Adipocyte (in vitro differentiated cells): Measurements from ENCODE around the gene MYDGF.

Source experiments
- DNase-seq: peaks from one replicate; pipeline ENCODE4 v3.0.0-alpha.2; 2015; ENCODE audit warnings: low read depth
- H3K27me3 ChIP-seq: replicated peaks from 2 replicates; pipeline ENCODE4 v1.7.0; 2013; ENCODE audit warnings: mild to moderate bottlenecking, low read length, moderate library complexity; ENCODE audit not compliant: control insufficient read depth, insufficient read depth
- H3K36me3 ChIP-seq: 2 replicates; pipeline ENCODE4 v1.7.0; 2013; ENCODE audit warnings: low read length, mild to moderate bottlenecking, moderate library complexity; ENCODE audit not compliant: control insufficient read depth, insufficient read depth, severe bottlenecking
- H3K4me1 ChIP-seq: 2 replicates; pipeline ENCODE4 v1.7.0; 2013; ENCODE audit warnings: mild to moderate bottlenecking, low read length, moderate library complexity; ENCODE audit not compliant: control insufficient read depth, insufficient read depth
- H3K4me3 ChIP-seq: 2 replicates; pipeline ENCODE4 v1.7.0; 2013; ENCODE audit warnings: mild to moderate bottlenecking, low read length, moderate library complexity
- H3K9ac ChIP-seq: 2 replicates; pipeline ENCODE4 v1.7.0; 2013; ENCODE audit warnings: mild to moderate bottlenecking, low read length, moderate library complexity
- H3K9me3 ChIP-seq: 2 replicates; pipeline ENCODE4 v1.7.0; 2013; ENCODE audit warnings: mild to moderate bottlenecking, low read length, moderate library complexity; ENCODE audit not compliant: control insufficient read depth

MYDGF gene

DNA sequence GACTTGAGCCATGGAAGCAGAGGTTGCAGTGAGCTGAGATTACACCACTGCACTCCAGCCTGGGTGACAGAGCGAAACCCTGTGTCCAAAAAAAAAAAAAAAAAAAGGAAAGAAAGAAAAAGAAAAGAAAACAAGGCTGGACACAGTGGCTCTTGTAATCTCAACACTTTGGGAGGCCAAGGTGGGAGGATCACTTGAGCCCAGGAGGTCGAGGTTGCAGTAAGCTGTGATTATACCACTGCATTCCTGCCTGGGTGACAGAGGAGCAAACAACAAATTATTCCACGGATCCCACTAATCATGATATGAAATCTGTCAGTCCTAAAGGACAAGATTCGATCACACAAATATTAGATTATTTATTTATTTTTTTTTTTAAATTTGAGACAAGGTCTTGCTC, 3.1 kb upstream of the MYDGF start:
- DNase-seq = no peak
- Histone ChIP-seq H3K4me1 (peaks cover 8% of the 10 kb centered on the region), H3K36me3 (peaks cover 14% of the 10 kb centered on the region)

GRCh38 chr19:4671185-4671851, 1.2 kb upstream of the MYDGF start:
- DNase-seq = no peak
- no peaks in the 10 kb centered on the region for H3K27me3 ChIP-seq

More for the DNA sequence above, 3.1 kb upstream of the MYDGF start:
- Histone ChIP-seq H3K27me3 (no peaks in the 10 kb centered on the region), H3K4me3 (no peak overlapping the region), H3K9ac (no peak overlapping the region), H3K9me3 (no peaks in the 10 kb centered on the region)

GRCh38 chr19:4664642-4665041, 5.5 kb downstream of the MYDGF start:
- Histone ChIP-seq H3K9ac (no peak overlapping the region), H3K4me3 (no peak overlapping the region), H3K4me1 (peaks cover 8% of the 10 kb centered on the region), H3K36me3 (peaks cover 65% of the 10 kb centered on the region), H3K27me3 (no peaks in the 10 kb centered on the region), H3K9me3 (no peaks in the 10 kb centered on the region)
- no peak for DNase-seq

More at GRCh38 chr19:4671185-4671851, 1.2 kb upstream of the MYDGF start:
- H3K4me1 ChIP-seq = peaks cover 8% of the 10 kb centered on the region
- peaks cover 29% of the 10 kb centered on the region for H3K36me3 ChIP-seq
- no peak overlapping the region for H3K4me3 ChIP-seq
- no peak overlapping the region for H3K9ac ChIP-seq
- H3K9me3 ChIP-seq = no peaks in the 10 kb centered on the region

- peaks cover 74% of the 10 kb centered on the region for H3K36me3 ChIP-seq
- H3K9me3 ChIP-seq = no peaks in the 10 kb centered on the region
- H3K9ac ChIP-seq = no peak overlapping the region
- DNase-seq = no peak
- no peaks in the 10 kb centered on the region for H3K4me1 ChIP-seq
- H3K4me3 ChIP-seq = no peak overlapping the region
- no peaks in the 10 kb centered on the region for H3K27me3 ChIP-seq
These were observed 7.3 kb downstream of the MYDGF start for GRCh38 chr19:4662812-4663211.

- no peak for DNase-seq
- Histone ChIP-seq H3K9me3 (no peaks in the 10 kb centered on the region), H3K36me3 (peaks cover 74% of the 10 kb centered on the region)
These were observed 8.0 kb downstream of the MYDGF start for GRCh38 chr19:4662020-4662695.

GRCh38 chr19:4660993-4661392, 9.1 kb downstream of the MYDGF start:
- Histone ChIP-seq H3K36me3 (peaks cover 76% of the 10 kb centered on the region), H3K4me3 (no peak overlapping the region), H3K4me1 (no peaks in the 10 kb centered on the region), H3K27me3 (no peaks in the 10 kb centered on the region), H3K9ac (no peak overlapping the region), H3K9me3 (no peaks in the 10 kb centered on the region)
- DNase-seq = no peak

More at GRCh38 chr19:4662020-4662695, 8.0 kb downstream of the MYDGF start:
- no peak overlapping the region for H3K4me3 ChIP-seq
- no peaks in the 10 kb centered on the region for H3K4me1 ChIP-seq
- H3K27me3 ChIP-seq = no peaks in the 10 kb centered on the region
- no peak overlapping the region for H3K9ac ChIP-seq

GRCh38 chr19:4660181-4660791, 9.9 kb downstream of the MYDGF start:
- DNase-seq = no peak
- H3K9ac ChIP-seq = no peak overlapping the region
- no peaks in the 10 kb centered on the region for H3K4me1 ChIP-seq
- no peaks in the 10 kb centered on the region for H3K27me3 ChIP-seq
- H3K9me3 ChIP-seq = no peaks in the 10 kb centered on the region
- peaks cover 73% of the 10 kb centered on the region for H3K36me3 ChIP-seq
- no peak overlapping the region for H3K4me3 ChIP-seq

- no peak for DNase-seq
- Histone ChIP-seq H3K36me3 (peaks cover 57% of the 10 kb centered on the region), H3K9ac (no peak overlapping the region), H3K27me3 (no peaks in the 10 kb centered on the region), H3K4me1 (no peaks in the 10 kb centered on the region), H3K9me3 (no peaks in the 10 kb centered on the region), H3K4me3 (no peak overlapping the region)
These were observed 12.3 kb downstream of the MYDGF start for GRCh38 chr19:4657835-4658234.

DNA sequence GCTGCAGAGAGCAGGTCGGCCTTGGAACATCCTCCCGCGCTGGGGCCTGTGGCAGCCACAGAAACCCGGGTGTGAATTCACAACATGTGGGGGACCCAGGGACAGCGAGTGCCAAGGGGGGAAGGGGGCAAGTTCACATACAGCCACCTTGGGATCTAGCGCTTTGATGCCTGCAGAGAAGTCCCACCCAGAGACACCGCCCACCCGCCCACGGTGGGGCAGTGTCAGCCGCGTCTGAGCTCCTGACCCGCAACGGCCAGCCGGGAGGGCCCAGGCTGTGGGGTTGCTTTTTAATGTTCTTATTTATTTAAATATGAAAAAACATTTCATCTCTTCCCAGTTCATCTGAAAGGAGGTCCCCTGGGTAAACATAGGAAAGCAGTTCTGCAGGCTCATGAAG, 12.9 kb downstream of the MYDGF start:
- no peaks in the 10 kb centered on the region for H3K27me3 ChIP-seq
- H3K4me1 ChIP-seq = no peaks in the 10 kb centered on the region
- no peak overlapping the region for H3K4me3 ChIP-seq
- H3K9me3 ChIP-seq = no peaks in the 10 kb centered on the region
- H3K9ac ChIP-seq = no peak overlapping the region
- no peak for DNase-seq
- H3K36me3 ChIP-seq = peaks cover 53% of the 10 kb centered on the region

DNA sequence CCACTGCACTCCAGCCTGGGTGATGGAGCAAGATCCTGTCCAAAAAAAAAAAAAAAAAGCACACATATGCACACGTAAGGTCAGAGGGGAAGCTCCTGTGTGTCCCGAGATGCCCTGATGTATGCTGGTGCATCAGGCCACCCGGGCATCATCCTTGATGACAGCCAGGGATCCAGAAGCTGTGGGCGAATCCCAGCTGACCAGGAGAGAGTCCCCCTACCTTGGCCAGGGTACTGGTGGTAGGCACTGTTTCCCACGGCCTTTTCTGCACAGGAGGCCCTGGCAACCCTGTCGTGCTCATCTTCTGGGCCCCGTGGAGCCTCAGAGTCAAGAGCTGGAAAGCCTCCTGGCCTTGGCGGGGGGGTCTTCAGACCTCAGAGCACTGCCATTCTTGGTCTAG, 14.0 kb downstream of the MYDGF start:
- Histone ChIP-seq H3K9me3 (no peaks in the 10 kb centered on the region), H3K4me3 (no peak overlapping the region), H3K36me3 (peaks cover 49% of the 10 kb centered on the region), H3K9ac (no peak overlapping the region), H3K27me3 (no peaks in the 10 kb centered on the region), H3K4me1 (no peaks in the 10 kb centered on the region)
- no peak for DNase-seq

- Histone ChIP-seq H3K9me3 (no peaks in the 10 kb centered on the region), H3K36me3 (peaks cover 38% of the 10 kb centered on the region)
- no peak for DNase-seq
These were observed 15.4 kb downstream of the MYDGF start for GRCh38 chr19:4654437-4655361.

More at GRCh38 chr19:4654437-4655361, 15.4 kb downstream of the MYDGF start:
- H3K4me1 ChIP-seq = no peaks in the 10 kb centered on the region
- no peaks in the 10 kb centered on the region for H3K27me3 ChIP-seq
- no peak overlapping the region for H3K9ac ChIP-seq
- H3K4me3 ChIP-seq = no peak overlapping the region
